ENCODE data around the gene SCAPER.

The SCAPER gene

GRCh38 chr15:76954744-76955143 lies 49.6 kb upstream of the SCAPER start:
- Histone ChIP-seq H3K36me3 (ENCODE audit: control insufficient read depth in 2 of 2, insufficient read depth in 1 of 2, low read length in 2 of 2) (peaks cover 12 to 13% of the 10 kb centered on the region in 2 experiments), H3K27ac (ENCODE audit: extremely low read depth, low read depth, low read length) (no peak overlapping the region), H3K4me1 (ENCODE audit: control insufficient read depth, insufficient read depth, low read length) (peaks cover 11% of the 10 kb centered on the region), H3K4me3 (ENCODE audit: low read depth, low read length) (no peak overlapping the region), H3K9me3 (ENCODE audit: control insufficient read depth, insufficient read depth, low read depth, low read length) (no peaks in the 10 kb centered on the region)
- POLR2A ChIA-PET: interaction anchor here (0.7 to 2.0 kb wide), 2 partner anchors 23 to 51 kb away, joined by 3 to 6 read pairs; partner anchors contain the start of gene RCN2
- CTCF ChIA-PET: interaction anchor here (0.8 to 1.3 kb wide), 3 partner anchors 18 to 50 kb away, joined by 4 to 5 read pairs (median 4); no protein-coding TSS in a partner anchor
- TF ChIP-seq GLIS1 (tag by site-specific recombination; IDR thresholded peaks at IDR 0.05): peak; percentile 34
- no peak for TF ChIP-seq ZNF654 (tag by site-specific recombination; IDR thresholded peaks at IDR 0.05; ENCODE audit: low read depth)
- TF ChIP-seq ZNF398 (tag by site-specific recombination; IDR thresholded peaks at IDR 0.05): 0 out of 2 replicates have a peak, but pooled peaks have one; percentile 15
- peak; percentile 87 for TF ChIP-seq ZBTB21 (tag by site-specific recombination; IDR thresholded peaks at IDR 0.05)
- TF ChIP-seq ZNF626 (tag by site-specific recombination; IDR thresholded peaks at IDR 0.05): no peak
- no peak for TF ChIP-seq ZIC2 (tag by site-specific recombination; IDR thresholded peaks at IDR 0.05)
- TF ChIP-seq OVOL3 (tag by site-specific recombination; IDR thresholded peaks at IDR 0.05): peak; percentile 73; the same call in 1 of the 2 replicates
- peak; percentile 85 for TF ChIP-seq ZNF366 (tag by site-specific recombination; conservative IDR thresholded peaks at IDR 0.05)
- no peak for TF ChIP-seq BCL11B (tag by site-specific recombination; IDR thresholded peaks at IDR 0.05; ENCODE audit: low read depth)
- no peak for TF ChIP-seq PATZ1 (tag by site-specific recombination; IDR thresholded peaks at IDR 0.05)
- no peak for TF ChIP-seq ZNF488 (tag by site-specific recombination; IDR thresholded peaks at IDR 0.05)
- no peak for TF ChIP-seq HOXC10 (CRISPR knock-in tag; IDR thresholded peaks at IDR 0.05)
- no peak for TF ChIP-seq MZF1 (tag by site-specific recombination; IDR thresholded peaks at IDR 0.05; ENCODE audit: borderline replicate concordance)
- no peak for TF ChIP-seq ZNF18 (tag by site-specific recombination; IDR thresholded peaks at IDR 0.05)
- TF ChIP-seq ZBTB44 (tag by site-specific recombination; IDR thresholded peaks at IDR 0.05): peak; percentile 52
- no peak for TF ChIP-seq ZNF548 (tag by site-specific recombination; IDR thresholded peaks at IDR 0.05)
- TF ChIP-seq ZBTB1 (tag by site-specific recombination; IDR thresholded peaks at IDR 0.05): no peak
- no peak; the same call in 1 of the 2 replicates for TF ChIP-seq ZNF335 (tag by site-specific recombination; conservative IDR thresholded peaks at IDR 0.05)
- no peak for TF ChIP-seq ZNF658 (tag by site-specific recombination; IDR thresholded peaks at IDR 0.05)
- TF ChIP-seq YY1 (tag by site-specific recombination; IDR thresholded peaks at IDR 0.05): no peak
- TF ChIP-seq ZNF530 (tag by site-specific recombination; IDR thresholded peaks at IDR 0.05; ENCODE audit: low read depth): no peak
- TF ChIP-seq KLF16 (tag by site-specific recombination; IDR thresholded peaks at IDR 0.05): no peak
- TF ChIP-seq ZNF426 (tag by site-specific recombination; IDR thresholded peaks at IDR 0.05): no peak
- TF ChIP-seq ZNF350 (tag by site-specific recombination; IDR thresholded peaks at IDR 0.05): no peak
- TF ChIP-seq ZNF473 (tag by site-specific recombination; IDR thresholded peaks at IDR 0.05): no peak
- no peak for TF ChIP-seq MEIS1 (CRISPR knock-in tag; IDR thresholded peaks at IDR 0.05; ENCODE audit: borderline replicate concordance)
- no peak for TF ChIP-seq MYNN (tag by site-specific recombination; IDR thresholded peaks at IDR 0.05; ENCODE audit: borderline replicate concordance)
- peak; percentile 92 for TF ChIP-seq ATF2 (tag by site-specific recombination; IDR thresholded peaks at IDR 0.05; ENCODE audit: low read depth)
- 0 out of 2 replicates have a peak, but pooled peaks have one; percentile 48 for TF ChIP-seq GLI2 (tag by site-specific recombination; IDR thresholded peaks at IDR 0.05; ENCODE audit: borderline replicate concordance, low read depth)
- no peak for TF ChIP-seq GLIS2 (tag by site-specific recombination; IDR thresholded peaks at IDR 0.05)
- no peak for TF ChIP-seq ZNF140 (tag by site-specific recombination; IDR thresholded peaks at IDR 0.05)

Data from HEK293 (cell line).